ENCODE results near the gene ANTXRL.

The ANTXRL gene

DNA sequence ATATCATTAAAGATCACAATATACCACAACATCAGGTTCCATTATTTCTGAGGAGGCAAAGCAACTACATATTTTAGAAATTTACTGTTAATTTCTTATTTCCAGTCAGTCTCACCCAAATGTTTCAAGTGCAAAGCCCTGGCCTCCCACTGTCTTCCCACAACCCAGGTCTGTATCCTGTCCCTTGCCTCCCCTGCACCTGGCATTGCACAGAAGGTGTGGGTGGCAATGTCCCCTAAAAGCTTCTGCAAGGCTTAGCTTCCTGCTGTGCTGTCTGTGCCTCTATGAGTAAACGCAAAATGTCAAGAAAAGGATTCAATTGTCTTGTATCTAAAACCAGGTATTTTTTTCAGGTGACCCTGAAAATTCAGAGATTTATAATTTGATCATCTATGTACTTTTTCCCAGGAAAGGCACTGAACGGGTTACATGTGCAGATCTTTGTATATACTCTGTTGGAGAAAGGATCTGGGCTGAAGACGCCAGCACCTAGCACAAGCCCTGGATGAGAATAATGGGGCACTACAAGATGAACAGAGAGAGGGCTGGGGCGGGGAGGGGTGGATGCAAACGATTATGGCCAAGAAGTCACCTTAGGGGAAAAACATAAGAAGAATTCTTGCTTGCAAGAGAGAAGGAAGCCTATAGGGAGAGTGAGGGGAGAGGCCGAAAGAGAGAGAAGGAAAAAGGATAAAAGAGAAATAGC is 3.1 kb upstream of the ANTXRL start:
- TF ChIP-seq POLR2AphosphoS5 (IDR thresholded peaks at IDR 0.05; ENCODE audit: low read depth) (no peak), GABPA (IDR thresholded peaks at IDR 0.05; ENCODE audit: low read depth) (no peak), SPI1 (IDR thresholded peaks at IDR 0.05; ENCODE audit: borderline replicate concordance, low read depth) (no peak), REST (IDR thresholded peaks at IDR 0.05; ENCODE audit: insufficient replicate concordance, low read depth) (no peak)
- TF ChIP-seq, protein P1, sequence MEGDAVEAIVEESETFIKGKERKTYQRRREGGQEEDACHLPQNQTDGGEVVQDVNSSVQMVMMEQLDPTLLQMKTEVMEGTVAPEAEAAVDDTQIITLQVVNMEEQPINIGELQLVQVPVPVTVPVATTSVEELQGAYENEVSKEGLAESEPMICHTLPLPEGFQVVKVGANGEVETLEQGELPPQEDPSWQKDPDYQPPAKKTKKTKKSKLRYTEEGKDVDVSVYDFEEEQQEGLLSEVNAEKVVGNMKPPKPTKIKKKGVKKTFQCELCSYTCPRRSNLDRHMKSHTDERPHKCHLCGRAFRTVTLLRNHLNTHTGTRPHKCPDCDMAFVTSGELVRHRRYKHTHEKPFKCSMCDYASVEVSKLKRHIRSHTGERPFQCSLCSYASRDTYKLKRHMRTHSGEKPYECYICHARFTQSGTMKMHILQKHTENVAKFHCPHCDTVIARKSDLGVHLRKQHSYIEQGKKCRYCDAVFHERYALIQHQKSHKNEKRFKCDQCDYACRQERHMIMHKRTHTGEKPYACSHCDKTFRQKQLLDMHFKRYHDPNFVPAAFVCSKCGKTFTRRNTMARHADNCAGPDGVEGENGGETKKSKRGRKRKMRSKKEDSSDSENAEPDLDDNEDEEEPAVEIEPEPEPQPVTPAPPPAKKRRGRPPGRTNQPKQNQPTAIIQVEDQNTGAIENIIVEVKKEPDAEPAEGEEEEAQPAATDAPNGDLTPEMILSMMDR (IDR thresholded peaks at IDR 0.05; ENCODE audit: insufficient read depth, low read length): no peak
- H3K4me3 ChIP-seq (replicated peaks; ENCODE audit: insufficient read depth, low read length): no peak overlapping the region
- peaks cover 3% of the 10 kb centered on the region for H3K27me3 ChIP-seq (ENCODE audit: insufficient read depth, poor library complexity, severe bottlenecking)
- DNase-seq (ENCODE audit: low read depth in 1 of 2, low spot score in 1 of 2): no peak
- no peak overlapping the region for H3K27ac ChIP-seq (replicated peaks)

GRCh38 chr10:46284286-46285229 is 2.2 kb upstream of the ANTXRL start:
- TF ChIP-seq REST (IDR thresholded peaks at IDR 0.05; ENCODE audit: insufficient replicate concordance, low read depth) (no peak), SPI1 (IDR thresholded peaks at IDR 0.05; ENCODE audit: borderline replicate concordance, low read depth) (peak; percentile 86)
- peak overlapping the region; percentile 75 for H3K4me3 ChIP-seq (replicated peaks; ENCODE audit: insufficient read depth, low read length)
- DNase-seq (ENCODE audit: low read depth in 1 of 2, low spot score in 1 of 2): peak; percentile 61 to 73
- H3K27ac ChIP-seq (replicated peaks): no peak overlapping the region
- H3K27me3 ChIP-seq (ENCODE audit: insufficient read depth, poor library complexity, severe bottlenecking): peaks cover 3% of the 10 kb centered on the region

GRCh38 chr10:46285300-46285699 is 1.5 kb upstream of the ANTXRL start:
- TF ChIP-seq POLR2AphosphoS5 (IDR thresholded peaks at IDR 0.05; ENCODE audit: low read depth): no peak
- no peak for TF ChIP-seq SPI1 (IDR thresholded peaks at IDR 0.05; ENCODE audit: borderline replicate concordance, low read depth)
- no peak overlapping the region for H3K27ac ChIP-seq (replicated peaks)
- DNase-seq (ENCODE audit: low read depth in 1 of 2, low spot score in 1 of 2): no peak
- H3K27me3 ChIP-seq (ENCODE audit: insufficient read depth, poor library complexity, severe bottlenecking): peaks cover 3% of the 10 kb centered on the region
- H3K4me3 ChIP-seq (replicated peaks; ENCODE audit: insufficient read depth, low read length): no peak overlapping the region

DNA sequence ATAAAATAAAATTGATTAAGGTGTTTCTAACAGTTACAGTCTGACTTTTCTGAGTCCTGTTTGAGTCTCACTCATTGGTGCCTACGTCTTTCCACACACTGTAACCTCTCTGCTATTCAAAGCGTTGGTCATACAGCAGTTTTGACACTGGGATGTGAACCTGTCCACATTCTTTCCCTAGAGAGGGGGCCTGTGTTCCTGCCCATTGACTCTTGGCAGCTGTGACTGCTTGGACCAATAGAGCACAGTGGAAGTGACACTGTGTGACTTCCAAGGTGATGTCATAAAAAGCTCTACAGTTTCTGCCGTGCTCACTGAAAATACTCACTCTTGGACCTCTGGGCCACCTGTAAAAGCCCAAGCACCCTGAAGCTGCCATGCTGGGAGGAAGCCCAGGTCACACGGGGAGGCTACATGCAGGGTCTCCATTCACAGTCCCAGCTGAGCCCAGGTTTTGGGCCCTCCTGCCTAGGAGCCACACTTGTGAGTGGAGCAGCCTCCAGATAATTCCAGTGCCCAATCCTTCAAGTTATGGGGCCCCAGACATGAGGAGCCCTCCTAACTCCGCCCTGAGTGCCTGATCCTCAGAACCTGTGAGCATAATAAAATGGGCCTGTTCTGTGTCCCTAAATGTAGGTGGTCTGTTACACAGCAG is 704 bp upstream of the ANTXRL start:
- no peak for DNase-seq (ENCODE audit: low read depth in 1 of 2, low spot score in 1 of 2)
- TF ChIP-seq GABPA (IDR thresholded peaks at IDR 0.05; ENCODE audit: low read depth): no peak
- TF ChIP-seq POLR2AphosphoS5 (IDR thresholded peaks at IDR 0.05; ENCODE audit: low read depth): no peak
- TF ChIP-seq REST (IDR thresholded peaks at IDR 0.05; ENCODE audit: insufficient replicate concordance, low read depth): no peak
- TF ChIP-seq, protein P1 (IDR thresholded peaks at IDR 0.05; ENCODE audit: insufficient read depth, low read length): no peak
- no peak for TF ChIP-seq SPI1 (IDR thresholded peaks at IDR 0.05; ENCODE audit: borderline replicate concordance, low read depth)
- Histone ChIP-seq H3K27me3 (ENCODE audit: insufficient read depth, poor library complexity, severe bottlenecking) (peaks cover 3% of the 10 kb centered on the region), H3K4me3 (replicated peaks; ENCODE audit: insufficient read depth, low read length) (no peak overlapping the region), H3K27ac (replicated peaks) (no peak overlapping the region)

Data from HL-60 (cell line).